ENCODE data around the gene GLRX.
A peak's percentile ranks its signal among the peaks of the same experiment; 100 is the strongest.
"Not testable (repeated sequence)": the region's sequence is repeated elsewhere in the genome, so short reads cannot be mapped to it uniquely, and the experiment has no call there.

The GLRX gene

GRCh38 chr5:95818181-95819147 lies 4.1 kb downstream of the GLRX start:
- Histone ChIP-seq H3K27ac (peak overlapping the region; percentile 98), H3K36me3 (peaks cover 41% of the 10 kb centered on the region), H3K9me3 (no peaks in the 10 kb centered on the region), H3K27me3 (no peaks in the 10 kb centered on the region), H3K4me3 (ENCODE audit: low read depth in 1 of 2, low read length in 1 of 2) (peak overlapping the region; percentile 90 to 96), H3K4me1 (ENCODE audit: control insufficient read depth in 1 of 2, insufficient read depth in 1 of 2, low read depth in 1 of 2, low read length in 1 of 2) (peaks cover 78 to 88% of the 10 kb centered on the region in 2 experiments)
- no peak for TF ChIP-seq CTCF (IDR thresholded peaks at IDR 0.05)

DNA sequence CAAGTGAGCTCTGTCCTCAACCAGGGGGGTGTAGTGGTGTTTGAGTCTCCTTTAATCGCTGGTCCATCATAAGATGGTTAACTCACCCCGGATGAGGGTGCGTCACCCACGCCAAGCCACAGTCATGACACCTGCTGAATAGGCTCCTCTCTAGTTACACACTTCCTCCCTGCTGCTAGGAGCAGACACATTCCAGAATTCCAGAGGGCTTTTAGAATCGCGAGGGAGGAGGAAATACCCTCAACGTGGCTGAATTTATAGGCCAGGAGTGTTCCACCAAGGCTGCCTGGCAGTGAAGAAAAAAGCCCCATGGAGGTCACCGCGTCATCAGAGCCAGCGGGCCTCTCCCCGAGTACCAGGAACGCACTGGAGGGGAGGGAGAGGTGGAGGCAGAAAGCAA lies 5.1 kb downstream of the GLRX start:
- H3K27me3 ChIP-seq, result no peaks in the 10 kb centered on the region
- H3K4me1 ChIP-seq (ENCODE audit: control insufficient read depth in 1 of 2, insufficient read depth in 1 of 2, low read depth in 1 of 2, low read length in 1 of 2), result peaks cover 75 to 78% of the 10 kb centered on the region in 2 experiments
- H3K36me3 ChIP-seq, result peaks cover 51% of the 10 kb centered on the region
- H3K4me3 ChIP-seq (ENCODE audit: low read depth in 1 of 2, low read length in 1 of 2), result peak overlapping the region; percentile 90 to 96
- no peak for TF ChIP-seq CTCF (IDR thresholded peaks at IDR 0.05)
- peak overlapping the region; percentile 98 for H3K27ac ChIP-seq
- H3K9me3 ChIP-seq, result no peaks in the 10 kb centered on the region

- Histone ChIP-seq H3K4me1 (ENCODE audit: control insufficient read depth in 1 of 2, insufficient read depth in 1 of 2, low read depth in 1 of 2, low read length in 1 of 2) (peaks cover 75 to 78% of the 10 kb centered on the region in 2 experiments), H3K4me3 (ENCODE audit: low read depth in 1 of 2, low read length in 1 of 2) (peak overlapping the region; percentile 90 to 96), H3K27ac (peak overlapping the region; percentile 98), H3K9me3 (no peaks in the 10 kb centered on the region), H3K36me3 (peaks cover 58% of the 10 kb centered on the region), H3K27me3 (no peaks in the 10 kb centered on the region)
- no peak for TF ChIP-seq CTCF (IDR thresholded peaks at IDR 0.05)
Observed at GRCh38 chr5:95816776-95817175, 5.8 kb downstream of the GLRX start.

DNA sequence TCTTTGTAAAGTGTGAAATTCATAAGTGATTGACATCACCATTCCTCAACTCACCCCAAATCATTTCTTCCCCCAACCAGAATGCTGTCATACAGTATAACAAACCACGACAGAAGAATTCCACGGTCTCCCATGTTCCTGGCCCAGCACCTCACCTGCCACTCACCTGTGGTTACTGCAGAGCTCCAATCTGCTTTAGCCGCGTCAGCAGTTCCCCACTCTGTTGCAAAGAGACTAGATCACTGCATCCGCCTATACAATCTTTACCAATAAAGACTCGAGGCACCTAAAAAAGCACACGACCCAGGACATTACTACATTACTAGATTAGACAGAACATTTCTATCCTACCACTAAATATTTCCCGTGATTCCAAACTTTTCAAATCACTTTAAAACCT lies 6.2 kb downstream of the GLRX start:
- Histone ChIP-seq H3K9me3 (no peaks in the 10 kb centered on the region), H3K4me1 (ENCODE audit: control insufficient read depth in 1 of 2, insufficient read depth in 1 of 2, low read depth in 1 of 2, low read length in 1 of 2) (peaks cover 74% of the 10 kb centered on the region in 2 experiments), H3K27me3 (no peaks in the 10 kb centered on the region), H3K4me3 (ENCODE audit: low read depth in 1 of 2, low read length in 1 of 2) (peak overlapping the region in 1 of 2 experiments; percentile 90), H3K36me3 (peaks cover 62% of the 10 kb centered on the region), H3K27ac (peak overlapping the region; percentile 98)
- TF ChIP-seq CTCF (IDR thresholded peaks at IDR 0.05), result no peak

GRCh38 chr5:95815155-95815729 lies 7.3 kb downstream of the GLRX start:
- H3K4me1 ChIP-seq (ENCODE audit: control insufficient read depth in 1 of 2, insufficient read depth in 1 of 2, low read depth in 1 of 2, low read length in 1 of 2), result peaks cover 67 to 72% of the 10 kb centered on the region in 2 experiments
- H3K27ac ChIP-seq, result peak overlapping the region; percentile 98

DNA sequence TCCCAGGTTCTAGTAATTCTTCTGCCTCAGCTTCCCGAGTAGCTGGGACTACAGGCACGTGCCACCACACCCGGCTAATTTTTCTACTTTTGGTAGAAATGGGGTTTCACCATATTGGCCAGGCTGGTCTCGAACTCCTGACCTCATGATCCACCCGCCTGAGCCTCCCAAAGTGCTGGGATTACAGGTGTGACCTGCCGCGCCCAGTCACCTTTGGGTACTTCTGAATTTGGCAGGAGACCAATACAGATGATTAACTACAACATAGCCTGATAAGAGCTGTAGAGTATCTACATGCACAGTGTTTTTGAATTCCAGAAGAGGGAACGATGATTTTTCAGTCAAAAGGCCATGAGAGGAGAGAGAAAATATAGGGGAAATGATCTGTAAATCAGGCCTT lies 9.5 kb downstream of the GLRX start:
- not testable (repeated sequence) for H3K27me3 ChIP-seq; H3K9me3 ChIP-seq; H3K4me3 ChIP-seq (ENCODE audit: low read depth in 1 of 2, low read length in 1 of 2)
- H3K4me1 ChIP-seq (ENCODE audit: control insufficient read depth in 1 of 2, insufficient read depth in 1 of 2, low read depth in 1 of 2, low read length in 1 of 2), result peaks cover 67 to 75% of the 10 kb centered on the region in 2 experiments
- peaks cover 73% of the 10 kb centered on the region for H3K36me3 ChIP-seq
- peak overlapping the region; percentile 98 for H3K27ac ChIP-seq

More at GRCh38 chr5:95815155-95815729, 7.3 kb downstream of the GLRX start:
- Histone ChIP-seq H3K36me3 (peaks cover 71% of the 10 kb centered on the region), H3K4me3 (ENCODE audit: low read depth in 1 of 2, low read length in 1 of 2) (no peak overlapping the region), H3K9me3 (no peaks in the 10 kb centered on the region), H3K27me3 (no peaks in the 10 kb centered on the region)
- TF ChIP-seq CTCF (IDR thresholded peaks at IDR 0.05), result no peak
